Osteoblast (primary cell): Measurements from ENCODE around the gene PCDHA12. TPM values are rescaled to one million over a fixed set of nuclear protein-coding genes. Genes with fewer than 3 reads are reported as not detected.

Experiments
- DNase-seq: peaks from one replicate; pipeline ENCODE4 v3.0.0; 2011; ENCODE audit warnings: low spot score, mixed read lengths; ENCODE audit not compliant: insufficient read length; ENCODE audit errors: missing footprints
- H2AFZ ChIP-seq: 2 replicates; pipeline ENCODE4 v1.6.0; 2011; ENCODE audit warnings: mild to moderate bottlenecking, low read length
- H3K27ac ChIP-seq: 2 replicates; pipeline ENCODE4 v1.5.1; 2011; ENCODE audit warnings: mild to moderate bottlenecking, low read depth, low read length, moderate library complexity
- H3K27me3 ChIP-seq: 2 replicates; pipeline ENCODE4 v1.6.0; 2012; ENCODE audit warnings: mild to moderate bottlenecking, control low read depth, inconsistent platforms, low read length, moderate library complexity; ENCODE audit not compliant: insufficient read depth
- H3K36me3 ChIP-seq: 2 replicates; pipeline ENCODE4 v1.5.1; 2011; ENCODE audit warnings: mild to moderate bottlenecking, low read length, control low read depth, moderate library complexity; ENCODE audit not compliant: insufficient read depth
- H3K4me1 ChIP-seq: 2 replicates; pipeline ENCODE4 v1.5.1; 2011; ENCODE audit warnings: mild to moderate bottlenecking, low read length, control low read depth, moderate library complexity; ENCODE audit not compliant: insufficient read depth
- H3K4me2 ChIP-seq: 2 replicates; pipeline ENCODE4 v1.6.0; 2011; ENCODE audit warnings: mild to moderate bottlenecking, low read length; ENCODE audit not compliant: insufficient read depth
- H3K4me3 ChIP-seq: fragments of 200-600 bp; sonication (generic); 3 replicates; pipeline ENCODE4 v1.5.1; 2012; ENCODE audit warnings: mild to moderate bottlenecking, low read length, inconsistent platforms; ENCODE audit not compliant: insufficient read depth
- H3K79me2 ChIP-seq: 2 replicates; pipeline ENCODE4 v1.6.0; 2012; ENCODE audit warnings: mild to moderate bottlenecking, low read length, control low read depth, inconsistent platforms; ENCODE audit not compliant: insufficient read depth
- H3K9me3 ChIP-seq: 2 replicates; pipeline ENCODE4 v1.5.1; 2011; ENCODE audit warnings: low read depth, low read length, control low read depth
- H4K20me1 ChIP-seq: 2 replicates; pipeline ENCODE4 v1.6.0; 2012; ENCODE audit warnings: mild to moderate bottlenecking, low read length, control low read depth; ENCODE audit not compliant: insufficient read depth
- CTCF ChIP-seq: IDR thresholded peaks from 2 replicates; pipeline ENCODE4 v1.5.1; 2011; ENCODE audit warnings: mild to moderate bottlenecking, low read depth, low read length, moderate library complexity; ENCODE audit errors: extremely low read depth
- total RNA-seq: library from RNA; depleted of rRNA; stranded (reverse); fragments of >200 nt; gene quantifications from 2 replicates; pipeline ENCODE4 v1.2.3, GENCODE V29; 2012

PCDHA12 gene
- total RNA-seq, 1 donor, result 0.36 TPM

DNA sequence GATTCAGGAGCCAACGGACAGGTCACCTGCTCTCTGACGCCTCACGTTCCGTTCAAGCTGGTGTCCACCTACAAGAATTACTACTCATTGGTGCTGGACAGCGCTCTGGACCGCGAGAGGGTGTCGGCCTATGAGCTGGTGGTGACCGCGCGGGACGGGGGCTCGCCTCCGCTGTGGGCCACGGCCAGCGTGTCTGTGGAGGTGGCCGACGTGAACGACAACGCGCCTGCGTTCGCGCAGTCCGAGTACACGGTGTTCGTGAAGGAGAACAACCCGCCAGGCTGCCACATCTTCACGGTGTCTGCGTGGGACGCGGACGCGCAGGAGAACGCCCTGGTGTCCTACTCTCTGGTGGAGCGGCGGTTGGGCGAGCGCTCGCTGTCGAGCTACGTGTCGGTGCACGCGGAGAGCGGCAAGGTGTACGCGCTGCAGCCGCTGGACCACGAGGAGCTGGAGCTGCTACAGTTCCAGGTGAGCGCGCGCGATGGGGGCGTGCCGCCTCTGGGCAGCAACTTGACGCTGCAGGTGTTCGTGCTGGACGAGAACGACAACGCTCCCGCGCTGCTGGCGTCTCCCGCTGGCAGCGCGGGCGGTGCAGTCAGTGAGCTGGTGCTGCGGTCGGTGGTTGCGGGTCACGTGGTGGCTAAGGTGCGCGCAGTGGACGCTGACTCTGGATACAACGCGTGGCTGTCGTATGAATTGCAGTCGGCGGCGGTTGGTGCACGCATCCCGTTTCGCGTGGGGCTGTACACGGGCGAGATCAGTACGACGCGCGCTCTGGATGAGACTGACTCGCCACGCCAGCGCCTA, 17.7 kb upstream of the PCDHA12 start:
- Histone ChIP-seq H3K4me3 (no peak overlapping the region), H4K20me1 (no peaks in the 10 kb centered on the region)
- no peak for TF ChIP-seq CTCF

GRCh38 chr5:140857987-140858240, 17.2 kb upstream of the PCDHA12 start:
- H3K4me1 ChIP-seq, result no peaks in the 10 kb centered on the region
- H3K79me2 ChIP-seq, result no peaks in the 10 kb centered on the region
- no peaks in the 10 kb centered on the region for H4K20me1 ChIP-seq
- no peak overlapping the region for H3K4me3 ChIP-seq
- no peak overlapping the region for H3K4me2 ChIP-seq
- H2AFZ ChIP-seq, result no peak overlapping the region
- H3K27me3 ChIP-seq, result no peaks in the 10 kb centered on the region
- H3K27ac ChIP-seq, result no peak overlapping the region
- H3K9me3 ChIP-seq, result no peaks in the 10 kb centered on the region
- H3K36me3 ChIP-seq, result no peaks in the 10 kb centered on the region
- no peak for TF ChIP-seq CTCF
- no peak for DNase-seq

More for the DNA sequence above, 17.7 kb upstream of the PCDHA12 start:
- H3K36me3 ChIP-seq, result no peaks in the 10 kb centered on the region
- no peak overlapping the region for H3K4me2 ChIP-seq
- no peaks in the 10 kb centered on the region for H3K9me3 ChIP-seq
- no peak overlapping the region for H3K27ac ChIP-seq
- no peaks in the 10 kb centered on the region for H3K27me3 ChIP-seq
- DNase-seq, result no peak
- H3K79me2 ChIP-seq, result no peaks in the 10 kb centered on the region
- H3K4me1 ChIP-seq, result no peaks in the 10 kb centered on the region
- H2AFZ ChIP-seq, result no peak overlapping the region

GRCh38 chr5:140862441-140863295, 12.4 kb upstream of the PCDHA12 start:
- no peak for TF ChIP-seq CTCF
- H4K20me1 ChIP-seq, result no peaks in the 10 kb centered on the region
- H3K4me3 ChIP-seq, result no peak overlapping the region
- H3K4me1 ChIP-seq, result no peaks in the 10 kb centered on the region
- H2AFZ ChIP-seq, result no peak overlapping the region
- H3K4me2 ChIP-seq, result no peak overlapping the region
- no peaks in the 10 kb centered on the region for H3K79me2 ChIP-seq
- H3K27ac ChIP-seq, result no peak overlapping the region
- DNase-seq, result no peak
- no peaks in the 10 kb centered on the region for H3K9me3 ChIP-seq
- H3K27me3 ChIP-seq, result no peaks in the 10 kb centered on the region
- no peaks in the 10 kb centered on the region for H3K36me3 ChIP-seq
